ENCODE results near the gene TBC1D9.

DNA sequence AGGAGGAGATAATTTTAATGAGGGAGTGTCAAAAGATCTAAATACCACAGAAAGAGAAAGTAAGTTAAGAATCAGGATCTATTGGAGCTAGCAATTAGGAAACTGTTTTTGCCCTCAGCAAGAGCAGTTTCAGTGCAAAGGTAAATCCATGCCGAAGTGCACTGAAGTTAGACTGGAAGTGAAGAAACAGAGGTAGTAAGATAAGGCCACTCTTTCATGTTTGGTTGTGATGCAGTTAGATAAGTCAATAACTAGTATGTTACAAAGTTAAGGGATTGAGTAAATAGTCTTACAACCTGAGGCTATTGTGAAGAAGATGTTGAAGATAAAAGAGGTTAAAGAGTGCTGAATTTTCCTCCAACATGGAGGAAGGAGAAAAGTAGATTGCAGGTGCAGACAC, 140.7 kb downstream of the TBC1D9 start:
- TF ChIP-seq, protein P1, sequence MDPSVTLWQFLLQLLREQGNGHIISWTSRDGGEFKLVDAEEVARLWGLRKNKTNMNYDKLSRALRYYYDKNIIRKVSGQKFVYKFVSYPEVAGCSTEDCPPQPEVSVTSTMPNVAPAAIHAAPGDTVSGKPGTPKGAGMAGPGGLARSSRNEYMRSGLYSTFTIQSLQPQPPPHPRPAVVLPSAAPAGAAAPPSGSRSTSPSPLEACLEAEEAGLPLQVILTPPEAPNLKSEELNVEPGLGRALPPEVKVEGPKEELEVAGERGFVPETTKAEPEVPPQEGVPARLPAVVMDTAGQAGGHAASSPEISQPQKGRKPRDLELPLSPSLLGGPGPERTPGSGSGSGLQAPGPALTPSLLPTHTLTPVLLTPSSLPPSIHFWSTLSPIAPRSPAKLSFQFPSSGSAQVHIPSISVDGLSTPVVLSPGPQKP (IDR thresholded peaks at IDR 0.05; ENCODE audit: low read depth, low read length): no peak
- TF ChIP-seq, protein P2, sequence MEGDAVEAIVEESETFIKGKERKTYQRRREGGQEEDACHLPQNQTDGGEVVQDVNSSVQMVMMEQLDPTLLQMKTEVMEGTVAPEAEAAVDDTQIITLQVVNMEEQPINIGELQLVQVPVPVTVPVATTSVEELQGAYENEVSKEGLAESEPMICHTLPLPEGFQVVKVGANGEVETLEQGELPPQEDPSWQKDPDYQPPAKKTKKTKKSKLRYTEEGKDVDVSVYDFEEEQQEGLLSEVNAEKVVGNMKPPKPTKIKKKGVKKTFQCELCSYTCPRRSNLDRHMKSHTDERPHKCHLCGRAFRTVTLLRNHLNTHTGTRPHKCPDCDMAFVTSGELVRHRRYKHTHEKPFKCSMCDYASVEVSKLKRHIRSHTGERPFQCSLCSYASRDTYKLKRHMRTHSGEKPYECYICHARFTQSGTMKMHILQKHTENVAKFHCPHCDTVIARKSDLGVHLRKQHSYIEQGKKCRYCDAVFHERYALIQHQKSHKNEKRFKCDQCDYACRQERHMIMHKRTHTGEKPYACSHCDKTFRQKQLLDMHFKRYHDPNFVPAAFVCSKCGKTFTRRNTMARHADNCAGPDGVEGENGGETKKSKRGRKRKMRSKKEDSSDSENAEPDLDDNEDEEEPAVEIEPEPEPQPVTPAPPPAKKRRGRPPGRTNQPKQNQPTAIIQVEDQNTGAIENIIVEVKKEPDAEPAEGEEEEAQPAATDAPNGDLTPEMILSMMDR (IDR thresholded peaks at IDR 0.05): no peak
- TF ChIP-seq MAZ (IDR thresholded peaks at IDR 0.05; ENCODE audit: borderline replicate concordance, low read depth, low read length) (no peak), EP300 (IDR thresholded peaks at IDR 0.05) (no peak), RCOR1 (IDR thresholded peaks at IDR 0.05; ENCODE audit: low read depth, low read length) (no peak), CHD2 (IDR thresholded peaks at IDR 0.05; ENCODE audit: low read length, partially characterized antibody) (no peak), ESRRA (IDR thresholded peaks at IDR 0.05; ENCODE audit: borderline replicate concordance, low read length) (no peak), RARB (CRISPR knock-in tag; IDR thresholded peaks at IDR 0.05) (no peak)
- TF ChIP-seq, protein P3, sequence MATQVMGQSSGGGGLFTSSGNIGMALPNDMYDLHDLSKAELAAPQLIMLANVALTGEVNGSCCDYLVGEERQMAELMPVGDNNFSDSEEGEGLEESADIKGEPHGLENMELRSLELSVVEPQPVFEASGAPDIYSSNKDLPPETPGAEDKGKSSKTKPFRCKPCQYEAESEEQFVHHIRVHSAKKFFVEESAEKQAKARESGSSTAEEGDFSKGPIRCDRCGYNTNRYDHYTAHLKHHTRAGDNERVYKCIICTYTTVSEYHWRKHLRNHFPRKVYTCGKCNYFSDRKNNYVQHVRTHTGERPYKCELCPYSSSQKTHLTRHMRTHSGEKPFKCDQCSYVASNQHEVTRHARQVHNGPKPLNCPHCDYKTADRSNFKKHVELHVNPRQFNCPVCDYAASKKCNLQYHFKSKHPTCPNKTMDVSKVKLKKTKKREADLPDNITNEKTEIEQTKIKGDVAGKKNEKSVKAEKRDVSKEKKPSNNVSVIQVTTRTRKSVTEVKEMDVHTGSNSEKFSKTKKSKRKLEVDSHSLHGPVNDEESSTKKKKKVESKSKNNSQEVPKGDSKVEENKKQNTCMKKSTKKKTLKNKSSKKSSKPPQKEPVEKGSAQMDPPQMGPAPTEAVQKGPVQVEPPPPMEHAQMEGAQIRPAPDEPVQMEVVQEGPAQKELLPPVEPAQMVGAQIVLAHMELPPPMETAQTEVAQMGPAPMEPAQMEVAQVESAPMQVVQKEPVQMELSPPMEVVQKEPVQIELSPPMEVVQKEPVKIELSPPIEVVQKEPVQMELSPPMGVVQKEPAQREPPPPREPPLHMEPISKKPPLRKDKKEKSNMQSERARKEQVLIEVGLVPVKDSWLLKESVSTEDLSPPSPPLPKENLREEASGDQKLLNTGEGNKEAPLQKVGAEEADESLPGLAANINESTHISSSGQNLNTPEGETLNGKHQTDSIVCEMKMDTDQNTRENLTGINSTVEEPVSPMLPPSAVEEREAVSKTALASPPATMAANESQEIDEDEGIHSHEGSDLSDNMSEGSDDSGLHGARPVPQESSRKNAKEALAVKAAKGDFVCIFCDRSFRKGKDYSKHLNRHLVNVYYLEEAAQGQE (IDR thresholded peaks at IDR 0.05): no peak
